NOMO-1 treated with dmso at 0.1 percent for 144 hours (cell line): ENCODE results near the gene RPTOR.

Experiments
- DNase-seq: peaks from one replicate; lab custom pipeline; 2025; ENCODE audit not compliant: unreplicated experiment; lab: John Stamatoyannopoulos, UW

The RPTOR gene

DNA sequence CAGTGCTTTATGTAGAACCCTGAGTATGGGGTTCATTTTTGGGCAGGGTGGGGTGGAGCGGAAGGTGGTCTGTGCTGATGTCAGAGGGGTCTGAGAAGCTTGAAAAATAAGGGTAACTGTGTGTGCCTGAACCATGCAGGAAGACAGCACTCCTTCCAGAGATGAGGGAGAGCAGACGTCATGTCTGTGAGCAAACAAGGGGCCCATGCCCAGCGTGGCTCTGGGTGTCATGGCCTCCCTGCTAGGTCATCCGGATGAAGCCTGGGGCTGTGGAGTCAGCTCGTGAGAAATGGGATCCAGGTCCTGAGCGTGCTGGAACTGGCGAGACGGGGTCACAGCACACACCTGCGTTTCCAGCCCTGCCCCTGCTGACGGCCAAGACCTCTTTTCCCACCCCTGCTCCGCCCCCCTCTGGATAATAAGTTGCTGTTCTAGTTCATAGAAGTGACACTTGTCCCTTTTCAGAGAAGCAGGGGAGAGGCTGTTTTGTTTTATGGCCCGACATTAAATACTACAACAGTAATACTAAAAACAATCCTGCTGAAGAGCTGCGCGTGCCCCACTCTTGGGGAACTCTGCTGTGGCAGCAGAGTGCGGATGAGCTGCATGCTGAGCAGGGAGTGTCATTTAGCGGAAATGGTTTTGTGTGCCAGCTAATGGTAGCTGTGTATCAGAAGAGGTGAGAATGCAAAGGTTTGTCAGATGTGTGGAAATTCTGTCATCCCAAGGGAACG is 92.6 kb downstream of the RPTOR start:
- no peak for DNase-seq

DNA sequence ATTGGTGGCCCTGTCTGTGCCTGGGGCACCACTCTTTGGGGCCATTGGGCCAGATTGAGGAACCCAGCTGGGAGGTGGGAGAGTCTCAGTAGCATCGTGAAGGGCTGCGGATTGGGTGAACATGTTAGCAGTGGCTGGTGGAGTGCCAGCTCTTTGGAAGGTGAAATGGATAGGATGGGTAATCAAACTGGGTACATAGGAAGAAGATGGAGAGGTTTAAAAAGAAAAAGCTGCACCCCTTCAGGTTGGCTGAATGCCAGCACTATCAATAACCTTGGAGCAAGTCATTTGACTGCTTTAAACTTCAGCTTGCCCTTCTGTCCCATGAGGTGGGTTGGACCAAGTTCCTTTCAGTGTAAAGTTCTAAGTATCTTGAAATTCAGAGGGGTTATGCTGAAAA is 95.0 kb downstream of the RPTOR start:
- no peak for DNase-seq

DNA sequence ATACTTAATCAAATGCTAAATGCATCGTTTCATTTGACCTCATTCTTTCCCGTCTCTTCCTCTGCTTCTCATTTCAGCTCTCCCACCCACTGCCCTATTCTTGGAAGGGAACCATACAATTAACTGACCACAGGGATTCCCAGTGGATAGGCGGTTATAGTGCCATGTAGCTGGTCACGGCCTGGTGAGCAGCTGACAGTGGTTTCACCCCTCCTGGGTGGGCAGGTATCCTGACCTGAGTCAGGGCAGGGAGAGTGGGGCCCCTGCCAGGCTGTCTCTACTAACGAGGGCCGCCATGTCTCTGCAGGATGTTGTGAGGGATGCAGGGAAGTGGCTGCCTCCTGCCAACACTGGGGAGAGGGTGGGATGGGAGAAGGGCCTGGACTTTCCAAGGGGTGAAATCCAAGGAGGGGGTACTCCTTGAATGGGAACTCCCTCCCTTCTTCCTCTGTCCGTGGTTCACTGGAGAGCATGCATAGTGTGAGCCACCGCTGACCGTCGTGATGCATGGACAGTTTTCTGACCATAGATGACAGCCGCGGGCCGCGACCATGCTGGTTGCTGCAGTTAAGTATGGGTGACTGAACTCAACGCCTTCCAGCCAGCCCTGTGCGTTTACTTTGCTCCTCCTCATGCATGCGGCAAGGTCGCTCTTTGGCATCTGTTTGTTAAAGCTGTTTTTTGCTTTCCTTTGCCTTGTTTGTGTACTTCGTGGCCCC is 95.9 kb downstream of the RPTOR start:
- DNase-seq: no peak

DNA sequence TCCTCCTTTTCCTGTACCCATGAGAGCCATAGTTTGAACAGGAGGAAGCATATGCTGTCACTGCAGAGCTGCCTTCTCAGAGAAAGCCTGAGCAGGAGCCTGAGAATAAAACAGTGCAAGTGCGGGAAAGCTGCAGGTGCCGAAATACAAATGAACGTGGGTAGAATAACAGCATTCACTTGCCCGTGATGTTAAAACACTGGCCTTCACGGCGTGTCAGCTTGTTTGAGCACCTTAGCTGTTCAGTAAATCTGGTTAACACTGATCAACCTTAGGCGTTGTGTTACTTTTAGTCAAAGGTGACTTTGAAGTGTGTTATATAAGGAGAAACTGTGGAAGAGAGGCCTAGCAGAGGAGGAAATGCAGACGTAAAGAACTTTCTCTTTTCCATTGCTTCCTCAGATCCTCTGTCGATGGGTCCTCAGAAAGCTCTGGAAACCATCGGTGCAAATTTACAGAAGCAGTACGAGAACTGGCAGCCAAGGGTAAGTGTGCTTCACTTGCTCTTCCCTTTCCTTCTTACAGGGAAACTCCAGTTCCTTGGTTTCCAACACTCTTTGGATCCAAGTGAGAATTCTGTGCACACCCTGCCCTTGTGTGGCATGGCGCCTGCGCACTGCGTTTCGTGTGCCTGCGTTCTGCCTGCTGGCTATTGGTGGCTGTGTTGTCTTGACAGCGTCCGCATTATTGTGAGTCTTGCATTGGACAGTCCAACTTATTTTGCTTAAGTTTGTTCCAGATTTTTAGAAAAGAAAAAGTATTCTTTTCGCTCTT is 98.9 kb downstream of the RPTOR start:
- DNase-seq: no peak

DNA sequence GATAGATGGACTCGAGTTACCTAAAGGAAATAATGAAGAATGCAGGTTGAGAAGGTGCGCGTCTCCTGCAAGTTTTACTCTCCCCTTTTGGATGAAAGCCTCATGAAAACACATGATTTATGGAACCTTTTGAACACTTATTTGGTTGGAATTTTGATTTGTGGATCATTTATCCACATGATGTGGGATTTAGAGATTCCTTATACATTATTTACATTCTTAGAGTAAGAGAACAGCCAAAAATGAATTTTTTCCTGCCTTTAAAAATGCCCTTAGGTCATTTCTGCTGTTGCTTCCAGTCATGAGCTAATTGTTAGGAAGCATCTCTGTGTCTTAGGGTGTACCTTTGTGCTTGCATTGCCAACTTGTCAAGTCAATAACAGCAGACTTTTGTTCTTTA is 99.9 kb downstream of the RPTOR start:
- DNase-seq: no peak

DNA sequence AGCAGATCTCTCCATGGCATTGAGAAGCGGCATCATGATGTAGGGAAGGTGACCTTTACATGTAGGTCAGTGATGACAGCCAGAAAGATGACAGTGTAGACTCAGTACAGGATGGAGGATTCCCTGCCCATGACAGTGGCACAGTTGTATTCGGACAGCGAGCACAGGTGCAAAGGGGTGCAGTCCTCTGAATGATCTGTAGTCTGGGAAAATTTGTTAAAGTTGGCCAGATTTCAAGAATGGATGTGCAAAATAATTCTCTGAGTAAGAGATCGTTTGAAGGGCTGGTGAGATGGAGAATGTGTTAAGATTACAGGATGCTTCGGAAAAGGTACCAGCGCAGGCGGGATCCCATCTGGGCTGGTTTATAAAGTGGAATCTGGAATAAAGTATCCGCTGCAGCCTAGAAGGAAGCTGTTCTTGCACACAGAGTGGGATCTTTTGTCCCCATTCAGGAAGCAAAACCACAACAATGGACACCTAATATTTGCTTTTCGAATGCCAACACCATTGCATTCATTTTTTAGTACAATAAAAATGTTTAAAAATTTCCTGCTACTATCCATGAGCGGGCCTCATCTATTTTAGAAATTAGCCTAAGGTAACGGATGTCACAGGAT is 101.2 kb downstream of the RPTOR start:
- no peak for DNase-seq

DNA sequence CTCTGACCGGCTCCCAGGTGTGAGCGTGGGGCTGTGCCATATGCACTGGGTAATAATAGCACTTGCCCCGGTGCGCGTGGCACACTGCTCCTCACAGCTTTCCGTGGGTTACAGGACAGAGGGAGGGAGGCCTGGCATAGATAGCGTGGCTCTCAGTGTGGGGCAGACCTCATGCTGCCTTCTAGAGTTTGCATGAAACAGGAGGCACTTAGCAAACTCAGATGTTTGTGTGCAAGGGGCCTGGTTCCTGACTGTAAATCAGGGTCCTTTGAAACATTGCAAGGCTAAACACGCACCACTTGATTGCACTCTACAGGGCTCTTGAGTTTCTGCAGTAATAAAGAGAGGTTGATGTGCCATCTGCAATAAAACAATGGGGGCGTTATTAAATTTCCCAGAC is 101.7 kb downstream of the RPTOR start:
- no peak for DNase-seq

DNA sequence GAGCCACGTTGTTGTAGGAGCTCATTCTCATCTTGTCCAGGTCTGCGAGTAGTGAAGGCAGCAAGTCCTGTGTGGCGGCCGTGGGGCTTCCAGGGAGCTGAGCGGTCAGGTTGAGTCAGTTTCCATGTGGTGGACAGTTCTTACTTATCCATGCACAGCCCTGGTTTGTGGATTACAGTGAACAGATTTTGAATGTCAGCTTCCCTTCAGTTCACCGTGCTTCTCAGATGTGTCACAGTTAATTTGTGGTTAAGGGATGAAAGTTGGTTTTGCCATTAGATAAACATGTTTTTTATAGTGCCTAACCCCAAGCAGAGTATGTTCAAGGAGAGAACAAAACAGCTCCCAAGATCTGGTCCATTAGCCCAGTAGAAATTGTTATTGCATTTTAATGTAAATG is 103.1 kb downstream of the RPTOR start:
- no peak for DNase-seq

DNA sequence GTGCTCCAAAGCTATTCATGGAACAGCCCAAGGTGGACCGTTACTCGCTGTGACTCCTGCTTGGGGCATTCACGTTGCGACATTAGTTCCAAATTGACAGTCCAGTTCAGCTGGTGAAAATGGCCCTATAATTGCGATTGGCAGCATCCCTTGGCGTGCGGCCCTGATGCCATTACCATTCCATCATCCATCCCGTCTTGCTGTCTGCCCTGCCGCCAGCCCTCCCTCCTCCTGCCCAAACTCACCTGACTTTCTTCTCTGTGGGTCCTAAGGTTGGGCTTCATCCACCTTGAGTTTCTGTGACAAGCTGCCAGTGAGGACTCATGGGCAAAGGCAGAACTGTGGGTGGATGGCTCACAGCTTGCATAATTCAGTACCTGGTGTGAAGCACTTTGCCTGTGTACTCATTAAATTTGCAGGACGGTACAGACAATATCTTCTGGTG is 104.6 kb downstream of the RPTOR start:
- DNase-seq: no peak

DNA sequence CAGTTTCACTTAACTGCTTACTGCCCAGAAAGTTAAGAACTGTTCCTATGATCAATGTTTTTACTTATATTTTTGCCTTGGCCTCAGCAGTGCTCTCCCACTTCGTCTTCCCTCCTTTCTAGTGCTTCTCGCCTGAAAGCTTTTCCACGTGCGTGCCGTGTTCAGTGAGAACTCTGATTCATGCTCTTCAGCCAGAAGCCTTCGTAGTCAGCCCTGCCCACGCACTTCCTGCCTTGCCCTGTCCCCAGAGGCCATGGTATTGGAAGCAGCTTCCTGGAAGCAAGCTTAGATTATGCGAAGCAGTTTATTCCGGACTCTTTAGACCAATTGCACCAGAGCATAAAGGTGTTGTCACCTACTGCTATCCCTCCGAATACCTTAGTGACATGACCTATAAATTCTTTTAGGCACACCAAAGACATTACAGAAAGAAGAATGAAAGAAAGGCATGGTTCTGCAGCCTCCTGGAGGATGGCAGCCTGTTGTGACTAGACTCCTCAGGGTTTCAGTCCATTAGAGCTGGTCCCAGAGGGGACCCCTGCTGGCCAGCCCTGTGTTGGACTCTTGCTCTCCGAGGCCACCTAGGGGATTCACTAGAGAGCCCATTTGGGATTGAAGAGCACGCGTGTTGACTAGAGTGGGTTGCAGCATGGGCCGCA is 105.2 kb downstream of the RPTOR start:
- no peak for DNase-seq

DNA sequence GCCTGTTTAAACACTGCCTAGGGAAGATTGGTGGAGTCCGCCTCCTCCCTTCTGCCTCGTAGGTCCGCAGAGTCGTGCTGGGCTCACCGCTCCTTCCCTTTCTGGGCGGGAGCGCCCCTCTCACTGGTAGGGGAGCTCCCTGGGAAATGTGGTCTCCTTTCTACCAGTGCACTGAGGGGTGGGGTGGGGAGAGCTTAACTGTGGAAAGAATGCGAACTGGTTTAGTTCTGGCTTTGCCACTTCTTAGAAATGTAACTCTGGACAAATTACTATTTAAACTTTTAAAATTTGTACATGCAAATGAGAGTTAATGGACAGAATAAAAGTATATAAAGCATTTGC is 105.7 kb downstream of the RPTOR start:
- no peak for DNase-seq

DNA sequence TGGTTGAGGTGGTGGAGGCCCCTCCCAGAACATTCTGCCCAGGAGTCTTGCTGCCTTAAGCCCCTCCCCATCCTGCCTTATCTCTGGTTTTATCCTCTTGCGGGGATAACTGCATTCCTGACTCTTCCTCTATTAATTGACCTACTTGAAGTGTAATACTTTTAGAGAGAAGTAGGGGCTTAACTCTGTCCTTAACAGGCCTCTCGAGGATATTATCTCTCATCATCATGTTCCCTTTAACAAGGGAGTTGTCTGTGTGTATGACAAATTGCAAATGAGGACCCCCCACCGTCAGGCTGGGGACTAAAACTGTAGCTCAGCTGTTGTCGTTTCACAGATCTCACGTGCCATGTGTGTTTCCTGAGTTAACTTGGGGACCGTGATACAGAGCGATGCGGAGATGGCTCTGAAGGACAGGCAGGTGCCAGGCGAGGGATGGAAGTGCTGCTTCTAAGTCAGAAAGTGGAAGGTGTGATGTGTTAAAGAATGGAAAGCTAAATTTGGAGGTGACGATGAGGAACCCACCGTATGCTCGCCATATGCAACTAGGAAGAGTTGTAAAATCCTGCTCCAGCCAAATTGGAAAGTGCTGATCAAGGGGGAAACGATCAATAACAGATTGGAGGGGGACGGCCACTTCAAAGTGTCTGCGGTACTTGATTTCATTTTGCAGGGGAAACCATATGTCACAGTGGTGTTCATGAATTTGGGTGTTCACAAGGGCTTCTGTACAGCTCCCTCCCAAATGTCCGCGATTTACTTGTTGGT is 106.3 kb downstream of the RPTOR start:
- DNase-seq: no peak

DNA sequence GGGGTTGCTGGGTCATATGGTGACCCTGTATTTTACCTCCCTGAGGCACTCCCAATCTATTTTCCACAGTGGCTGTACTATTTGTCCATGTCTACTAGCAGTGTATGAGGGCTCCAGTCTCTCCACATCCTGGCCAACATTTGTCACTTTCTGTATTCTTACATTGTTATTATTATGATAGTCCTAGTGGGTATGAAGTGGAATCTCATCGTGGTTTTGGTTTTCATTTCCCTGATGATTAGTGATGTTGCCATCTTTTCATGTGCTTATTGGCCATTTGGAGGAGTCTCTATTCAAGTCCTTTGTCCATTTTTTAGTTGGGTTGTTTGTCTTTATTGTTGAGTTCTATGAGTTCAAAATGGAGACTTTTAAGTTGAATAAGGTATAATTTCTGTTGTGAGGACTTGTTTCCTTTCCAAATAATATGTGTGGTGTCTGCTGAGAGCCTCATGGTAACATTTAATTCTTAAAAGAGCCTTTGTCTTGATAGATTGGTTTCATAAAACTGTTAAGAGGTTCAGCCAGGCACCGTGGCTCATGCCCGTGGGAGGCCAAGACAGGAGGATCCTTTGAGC is 108.2 kb downstream of the RPTOR start:
- no peak for DNase-seq

DNA sequence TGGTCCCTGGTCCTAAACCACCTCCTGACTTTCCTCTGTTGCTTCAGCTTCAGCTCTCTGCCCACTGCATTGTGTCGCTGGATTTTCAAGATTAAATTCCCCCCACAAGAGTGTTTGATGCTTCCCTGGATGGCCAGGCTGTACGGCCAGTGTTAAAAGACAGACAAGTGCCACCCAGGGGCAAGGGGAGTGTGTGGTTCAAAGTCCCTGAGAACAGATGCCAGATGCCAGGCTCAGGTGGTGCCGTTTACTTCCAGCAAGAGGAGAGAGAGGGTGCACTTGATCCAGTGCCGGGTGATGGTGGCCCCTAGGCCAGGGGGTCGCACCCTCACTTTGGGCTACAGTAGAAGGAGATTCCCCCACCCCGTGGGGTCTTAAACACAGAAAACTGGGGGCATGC is 109.2 kb downstream of the RPTOR start:
- no peak for DNase-seq

DNA sequence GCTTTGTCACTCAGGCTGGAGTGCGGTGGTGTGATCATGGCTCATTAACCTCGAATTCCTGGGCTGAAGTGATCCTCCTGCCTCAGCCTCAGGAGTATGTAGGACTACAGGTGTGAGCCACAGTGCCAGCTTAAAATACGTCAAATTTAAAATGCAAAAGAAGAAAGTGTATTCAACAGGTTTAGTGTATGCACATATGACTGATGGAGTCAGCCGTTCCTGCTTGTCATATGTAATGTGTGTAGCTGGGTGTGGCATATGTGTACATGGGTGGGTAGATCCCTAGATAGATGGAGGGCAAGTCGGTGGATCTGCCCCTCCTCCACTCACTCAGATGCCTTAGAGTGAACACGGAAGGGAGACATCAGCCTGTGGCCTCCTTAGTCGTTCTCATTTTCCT is 111.0 kb downstream of the RPTOR start:
- DNase-seq: no peak

DNA sequence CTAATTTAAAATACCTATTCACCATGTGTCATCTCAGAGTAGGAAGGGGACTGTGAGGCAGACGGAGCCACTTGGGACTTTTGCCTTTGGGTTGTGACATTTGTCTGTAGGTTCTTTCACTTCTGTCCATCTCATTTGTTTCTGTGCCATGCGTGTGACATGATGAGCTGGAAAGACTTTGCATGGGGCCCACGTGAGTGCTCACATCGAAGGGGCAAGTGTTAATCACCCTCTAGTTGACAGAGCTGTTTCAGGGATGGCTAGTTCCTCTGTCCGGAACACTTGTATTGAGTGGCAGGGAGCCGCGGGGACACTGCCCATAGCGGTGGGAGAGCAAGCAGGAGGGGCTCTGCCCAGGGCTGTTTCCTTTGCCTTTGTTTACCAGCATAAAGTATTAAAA is 112.0 kb downstream of the RPTOR start:
- no peak for DNase-seq

DNA sequence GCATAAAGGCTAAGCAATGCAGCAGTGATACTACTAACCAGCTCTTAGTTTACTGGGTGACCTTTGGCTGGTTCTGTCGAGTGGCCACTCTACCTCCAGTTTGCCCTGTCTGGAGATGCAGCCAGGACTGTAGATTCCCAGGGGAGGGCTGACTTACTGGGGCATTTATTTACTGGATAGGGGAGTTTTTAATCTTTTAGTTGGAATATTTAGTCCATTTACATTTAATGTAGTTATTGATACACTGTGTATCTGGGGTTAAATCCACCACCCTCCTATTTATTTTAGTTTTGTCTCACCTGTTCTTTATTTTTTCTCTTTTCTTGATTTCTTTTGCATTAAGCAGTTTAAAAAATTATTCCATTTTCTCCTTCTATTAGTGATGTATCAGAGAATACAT is 112.9 kb downstream of the RPTOR start:
- no peak for DNase-seq

DNA sequence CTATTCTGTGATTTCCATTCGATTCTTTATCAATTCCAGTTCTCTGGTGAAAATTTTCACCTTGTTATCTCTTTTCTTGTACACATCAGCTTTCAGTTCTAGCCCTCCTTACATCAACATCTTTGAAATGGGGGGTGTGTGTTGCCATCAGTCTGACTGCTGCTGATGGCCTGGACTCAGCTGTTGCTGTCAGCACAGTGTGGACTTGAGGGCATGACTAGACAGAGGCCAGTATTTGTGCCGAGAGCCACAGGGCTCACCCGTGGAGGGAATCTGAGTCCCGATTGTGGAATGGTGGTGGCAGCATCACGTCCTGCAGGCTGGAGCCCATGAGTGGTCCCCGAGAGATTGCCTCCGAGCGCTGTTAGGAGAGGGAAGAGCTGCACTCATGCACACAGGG is 114.2 kb downstream of the RPTOR start:
- no peak for DNase-seq

DNA sequence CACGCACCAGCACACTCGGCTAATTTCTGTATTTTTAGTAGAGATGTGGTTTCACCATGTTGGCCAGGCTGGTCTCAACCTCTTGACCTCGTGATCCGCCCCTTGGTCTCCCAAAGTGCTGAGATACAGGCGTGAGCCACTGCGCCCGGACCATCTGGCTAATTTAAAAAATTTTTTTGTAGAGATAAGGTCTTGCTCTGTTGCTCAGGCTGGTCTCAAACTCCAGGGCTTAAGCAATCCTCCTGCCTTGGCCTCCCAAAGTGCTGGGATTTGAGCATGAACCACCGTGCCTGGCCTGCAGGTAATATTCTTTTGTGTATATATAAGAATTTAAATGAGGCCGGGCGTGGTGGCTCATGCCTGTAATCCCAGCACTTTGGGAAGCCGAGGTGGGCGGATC is 115.0 kb downstream of the RPTOR start:
- no peak for DNase-seq

DNA sequence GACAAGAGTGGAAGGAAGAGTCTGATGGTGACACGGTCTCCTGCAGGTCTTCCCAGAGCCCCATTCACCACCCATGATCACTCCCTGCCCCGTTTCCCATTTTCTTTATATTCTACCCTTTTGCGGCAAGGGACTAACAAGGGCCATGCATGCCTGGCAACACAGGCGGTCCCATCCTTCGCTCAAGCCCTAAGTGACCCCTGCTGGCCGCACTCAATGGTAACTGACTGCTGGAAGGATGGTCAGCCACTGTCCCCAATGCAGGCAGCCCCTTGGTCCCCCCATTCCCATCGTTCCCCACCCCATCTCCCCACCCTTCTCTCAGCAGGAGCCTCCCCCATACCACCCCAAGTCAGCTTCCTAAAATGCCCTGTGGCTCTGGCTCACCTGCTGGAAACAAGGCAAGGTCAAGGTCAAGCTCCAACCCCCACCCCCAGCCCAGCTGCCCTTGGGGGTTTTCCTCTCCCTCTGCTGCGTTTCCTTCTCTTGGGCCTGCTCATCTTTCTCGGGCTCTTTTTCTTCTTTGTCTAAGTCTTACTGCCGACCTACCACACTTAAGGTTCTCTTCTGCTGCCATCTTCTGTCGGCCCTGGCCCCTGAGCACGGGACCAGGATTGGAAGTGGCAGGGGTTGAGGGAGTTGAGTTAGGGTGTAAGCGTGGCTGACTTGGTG is 116.0 kb downstream of the RPTOR start:
- no peak for DNase-seq
